HG03064 (cell line): ENCODE data around the gene SRGAP3.
"Not testable (repeated sequence)": the region's sequence is repeated elsewhere in the genome, so short reads cannot be mapped to it uniquely, and the experiment has no call there.

ENCODE experiments used
- ATAC-seq: cut with Tn5 transposase; IDR thresholded peaks from one replicate; pipeline ENCODE4 v1.9.1; 2021; ENCODE audit warnings: low read depth; ENCODE audit not compliant: unreplicated experiment

Gene SRGAP3

DNA sequence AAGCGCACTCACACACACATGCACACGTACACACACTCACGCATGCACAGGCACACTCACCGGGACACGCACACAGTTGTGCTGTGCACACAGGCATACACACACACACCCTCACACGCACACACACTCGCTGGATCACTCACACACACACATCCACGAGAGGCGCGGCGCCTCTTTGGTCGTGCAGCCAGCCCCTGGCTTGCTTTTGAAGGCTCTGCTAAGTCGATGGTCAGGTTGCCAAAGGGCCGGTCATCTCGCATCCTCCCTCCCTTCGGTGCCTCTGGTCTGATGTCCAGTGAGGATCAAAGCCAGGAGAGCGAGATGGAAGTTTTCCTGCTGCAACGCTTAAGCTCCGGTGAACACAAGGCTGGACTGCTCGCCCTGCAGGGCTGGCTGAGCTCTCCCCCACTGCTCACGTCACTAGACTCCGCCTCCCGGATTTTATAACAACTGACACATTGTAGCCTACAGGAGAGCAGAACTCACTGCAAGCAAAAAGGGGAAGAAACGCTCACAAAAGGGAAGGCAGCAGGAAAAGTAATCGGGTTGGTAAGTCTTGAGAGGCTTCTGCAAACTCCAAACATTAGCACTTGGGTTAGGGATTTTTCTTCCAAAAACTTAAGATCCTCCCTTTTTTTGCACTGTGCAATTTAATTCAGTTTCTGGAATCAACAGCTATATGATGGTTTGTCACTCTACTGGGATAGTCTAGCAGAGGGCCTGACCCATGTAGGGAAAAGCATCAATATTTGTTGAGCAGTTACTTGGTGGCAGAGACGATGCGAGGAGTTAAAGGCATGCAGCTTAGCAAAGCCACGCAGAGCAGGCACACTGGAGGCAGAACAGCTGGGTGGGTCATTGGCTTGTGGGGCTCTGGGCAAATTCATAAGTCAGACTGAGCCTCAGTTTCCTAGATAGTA is at the start of gene SRGAP3:
Gene SRGAP3, minus strand, starts transcription at position 374 of the 920 bp plus-strand sequence. CDS start 695 bp downstream, outside the sequence.
- ATAC-seq = peak; percentile 100

GRCh38 chr3:9298236-9298635 is 48.8 kb upstream of the SRGAP3 start:
- ATAC-seq = no peak

DNA sequence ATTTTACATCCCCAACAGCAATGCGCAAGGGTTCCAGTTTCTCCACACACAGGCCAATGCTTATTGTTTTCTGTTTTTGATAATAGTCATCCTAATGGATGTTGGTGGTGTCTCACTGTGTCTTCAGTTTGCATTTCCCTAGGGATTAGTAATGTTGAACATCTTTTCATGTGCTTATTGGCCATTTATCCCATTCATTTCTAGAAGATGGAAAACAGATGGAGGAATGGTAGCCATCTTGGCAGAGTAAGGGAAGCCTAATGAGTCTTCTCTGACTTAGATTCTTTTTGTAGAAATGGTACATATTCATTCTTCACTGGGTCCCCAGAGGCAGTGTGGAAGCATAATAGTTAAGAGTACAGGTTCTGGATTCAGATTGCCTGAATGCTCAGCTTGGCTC is 46.8 kb upstream of the SRGAP3 start:
- no peak for ATAC-seq

- ATAC-seq = no peak
These were observed 45.6 kb upstream of the SRGAP3 start for GRCh38 chr3:9295007-9295406.

- ATAC-seq = not testable (repeated sequence)
These were observed 44.5 kb upstream of the SRGAP3 start for GRCh38 chr3:9293953-9294352.

- ATAC-seq = no peak
These were observed 43.6 kb upstream of the SRGAP3 start for GRCh38 chr3:9293076-9293475.

- no peak for ATAC-seq
These were observed 43.1 kb upstream of the SRGAP3 start for GRCh38 chr3:9292516-9292915.

DNA sequence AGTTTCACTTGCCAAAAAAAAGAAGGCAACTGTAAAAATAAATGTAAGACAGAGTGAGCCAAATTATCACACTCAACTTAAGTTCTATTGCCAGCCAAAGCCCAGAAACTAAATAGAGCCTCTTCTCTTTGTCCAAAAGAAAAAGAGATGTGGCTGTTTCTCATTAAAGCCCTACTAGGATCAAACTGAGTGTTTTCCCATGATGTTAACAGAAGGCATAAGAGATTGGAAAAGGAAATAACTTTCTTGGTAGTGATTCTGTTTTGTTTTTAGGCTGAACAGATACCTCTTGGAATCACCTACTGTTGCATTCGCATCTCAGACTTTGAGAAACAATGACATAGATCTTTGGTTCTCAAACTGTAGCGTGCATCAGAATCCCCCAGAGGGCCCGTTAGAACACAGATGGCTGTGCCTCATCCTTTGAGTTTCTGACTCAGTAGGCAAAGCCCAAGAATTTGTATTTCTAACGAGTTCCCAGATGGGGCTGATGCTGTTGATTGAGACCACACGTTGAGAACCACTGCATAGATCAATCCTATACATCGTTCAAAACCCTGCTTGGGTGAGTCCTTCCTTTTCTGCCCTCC is 42.5 kb upstream of the SRGAP3 start:
- ATAC-seq = no peak

DNA sequence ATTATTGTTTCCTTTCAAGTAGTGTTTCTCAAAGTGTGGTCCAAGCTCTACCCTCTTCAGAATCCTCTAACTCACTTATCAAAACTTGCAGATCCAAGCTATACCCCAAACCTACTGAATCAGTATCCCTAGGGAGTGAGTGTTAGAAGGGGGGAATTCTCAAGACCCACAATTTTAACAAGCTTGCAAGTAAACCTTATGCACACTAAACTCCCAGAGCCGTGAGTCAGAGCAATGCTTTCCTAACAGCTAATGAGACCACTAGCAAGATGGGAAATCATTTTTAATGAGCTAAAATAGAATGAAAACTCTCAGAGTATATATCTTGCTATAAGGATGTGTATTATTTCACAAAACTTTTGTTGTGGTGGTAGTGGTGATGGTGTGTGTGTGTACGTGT is 41.1 kb upstream of the SRGAP3 start:
- no peak for ATAC-seq

GRCh38 chr3:9281533-9281932 is 32.1 kb upstream of the SRGAP3 start:
- ATAC-seq = not testable (repeated sequence)

DNA sequence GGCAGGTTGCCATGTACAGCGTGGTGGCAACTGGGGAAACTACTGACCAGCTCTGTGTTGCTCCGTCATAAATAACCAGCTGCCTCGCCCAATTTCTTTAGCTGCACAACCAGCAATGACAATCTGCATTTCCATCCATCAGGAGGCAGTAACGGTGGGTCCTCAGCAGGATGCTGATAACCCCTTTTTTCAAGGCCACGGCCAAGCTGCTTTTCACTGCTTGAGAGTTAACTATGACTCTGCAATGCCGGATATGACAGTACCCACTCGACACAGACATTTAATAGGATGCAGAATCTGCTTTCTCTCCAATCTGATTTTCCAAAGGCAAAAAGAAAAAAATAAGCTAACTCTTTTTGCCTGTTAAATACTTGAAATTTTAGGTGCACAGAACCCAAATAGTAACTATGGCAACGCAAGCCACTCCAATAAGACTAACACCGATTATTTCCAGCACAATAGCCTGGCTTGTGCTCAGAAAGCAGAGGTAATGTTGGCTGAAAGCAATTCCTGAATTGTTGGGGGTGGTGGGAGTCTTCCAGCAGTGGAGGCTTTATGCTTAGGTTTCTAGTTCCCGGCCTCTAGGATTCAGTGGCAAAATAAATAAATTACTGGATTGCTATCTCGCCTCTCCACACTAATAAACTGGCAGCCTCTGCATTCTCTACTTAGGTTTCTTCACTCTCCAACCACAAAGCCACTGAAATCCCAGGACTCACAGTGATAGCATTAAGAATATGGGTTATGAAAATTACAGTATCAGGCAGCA is 31.2 kb upstream of the SRGAP3 start:
- ATAC-seq = no peak

DNA sequence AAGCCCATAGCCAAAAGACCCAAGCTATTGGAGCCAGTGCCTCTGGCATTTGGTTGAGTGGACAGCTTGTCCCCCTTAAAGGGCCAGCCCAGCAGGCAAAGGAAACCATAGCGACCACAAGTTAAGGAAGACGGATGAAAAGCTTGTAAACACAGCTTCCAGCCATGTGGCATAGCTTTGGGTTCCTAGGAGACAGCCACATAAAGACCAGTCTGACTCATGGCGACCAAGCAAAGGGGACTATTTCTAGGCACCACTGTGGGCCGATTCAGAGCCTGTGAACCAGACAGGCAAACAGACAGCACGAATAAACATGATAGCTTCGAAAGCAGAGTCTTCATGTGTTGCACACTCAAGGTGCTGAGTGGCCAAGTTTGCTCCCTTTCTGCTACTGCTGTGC is 30.5 kb upstream of the SRGAP3 start:
- no peak for ATAC-seq

DNA sequence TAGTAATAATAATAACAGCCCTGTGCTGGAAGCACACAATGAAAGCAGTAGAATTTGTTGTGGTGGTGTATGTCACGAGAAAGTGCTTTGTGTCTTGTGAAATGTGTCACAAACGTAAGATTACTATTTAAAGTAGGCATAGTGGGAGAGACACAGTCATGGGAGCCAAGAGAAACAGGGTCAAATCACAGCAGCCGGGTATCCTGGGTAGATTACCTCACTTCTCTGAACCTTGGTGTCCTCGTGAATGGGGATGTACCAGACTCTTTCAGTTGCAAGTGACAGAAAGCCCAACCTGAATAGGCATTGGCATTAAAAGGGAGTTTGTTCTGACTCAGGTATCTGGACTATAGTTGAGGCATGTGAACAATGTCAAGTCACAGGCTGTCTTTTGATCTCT is 29.1 kb upstream of the SRGAP3 start:
- no peak for ATAC-seq

GRCh38 chr3:9278085-9278484 is 28.6 kb upstream of the SRGAP3 start:
- no peak for ATAC-seq

GRCh38 chr3:9276761-9277370 is 27.4 kb upstream of the SRGAP3 start:
- ATAC-seq = no peak

DNA sequence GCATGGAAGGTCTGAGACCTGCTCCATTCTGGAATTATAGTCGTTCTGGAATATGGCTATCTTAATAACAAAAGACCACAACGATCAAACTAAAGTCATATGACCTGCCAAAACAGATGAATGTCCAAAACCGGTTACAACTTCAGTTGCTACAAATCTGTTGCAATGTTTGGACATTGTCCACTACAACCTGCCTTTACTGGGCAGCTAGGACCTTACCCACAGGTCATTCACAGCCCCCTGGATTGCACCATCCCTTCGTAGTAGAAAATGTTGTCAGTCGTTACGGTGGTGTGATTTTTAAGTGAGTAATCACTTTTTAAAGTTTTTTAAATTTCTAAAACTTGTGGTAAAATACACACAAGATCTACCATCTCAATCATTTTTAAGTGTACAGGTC is 22.5 kb upstream of the SRGAP3 start:
- ATAC-seq = no peak

DNA sequence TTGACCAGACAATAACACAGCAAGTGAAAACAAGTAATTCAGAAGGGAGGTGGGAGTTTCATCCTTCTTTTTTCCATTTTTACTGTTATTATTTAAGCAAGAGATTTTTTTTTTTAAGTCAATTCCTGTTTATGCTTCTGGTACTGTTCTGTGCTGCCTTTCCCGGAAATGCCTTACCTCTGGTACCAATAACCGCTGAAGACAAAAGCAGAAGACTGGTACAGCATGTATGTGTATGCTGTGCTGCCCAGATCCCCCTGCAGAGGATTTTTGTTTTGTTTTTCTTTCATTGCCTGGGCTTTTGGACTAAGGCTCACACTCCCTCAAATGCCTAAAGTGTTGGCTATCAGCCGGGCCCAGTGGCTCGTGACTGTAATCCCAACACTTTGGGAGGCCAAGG is 21.3 kb upstream of the SRGAP3 start:
- ATAC-seq = no peak

DNA sequence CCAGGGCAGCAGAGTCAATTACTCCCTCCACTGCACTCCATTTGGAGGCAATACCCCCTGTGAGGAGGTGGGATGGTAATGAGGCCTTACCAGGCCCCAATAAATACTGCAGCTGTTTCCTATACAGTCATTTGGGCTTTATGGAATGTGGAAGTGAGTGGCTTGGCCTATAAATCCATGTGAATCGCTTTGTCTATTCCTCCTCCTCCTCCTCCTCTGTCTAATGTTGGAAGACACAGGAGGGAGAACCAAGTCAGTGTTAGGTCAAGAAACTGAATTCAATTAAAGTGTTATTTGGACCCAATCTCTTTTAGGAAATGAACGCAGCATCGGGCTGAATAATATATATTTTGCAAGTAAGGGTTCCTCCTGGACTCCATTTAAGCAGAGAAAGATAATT is 17.3 kb upstream of the SRGAP3 start:
- ATAC-seq = no peak

DNA sequence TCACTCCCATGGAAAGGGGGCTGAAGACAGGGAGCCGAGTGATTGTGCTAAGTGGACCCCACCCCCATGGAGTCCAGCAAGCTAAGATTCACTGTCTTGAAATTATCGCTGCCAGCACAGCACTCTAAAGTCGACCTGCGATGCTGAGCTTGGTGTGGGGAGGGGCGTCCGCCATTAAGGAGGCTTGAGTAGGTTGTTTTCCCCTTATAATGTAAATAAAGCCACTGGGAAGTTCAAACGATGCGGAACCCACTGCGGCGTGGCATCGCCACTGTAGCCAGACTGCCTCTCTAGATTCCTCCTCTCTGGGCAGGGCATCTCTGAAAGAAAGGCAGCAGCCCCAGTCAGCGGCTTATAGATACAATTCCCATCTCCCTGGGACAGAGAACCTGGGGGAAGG is 10.9 kb upstream of the SRGAP3 start:
- no peak for ATAC-seq

DNA sequence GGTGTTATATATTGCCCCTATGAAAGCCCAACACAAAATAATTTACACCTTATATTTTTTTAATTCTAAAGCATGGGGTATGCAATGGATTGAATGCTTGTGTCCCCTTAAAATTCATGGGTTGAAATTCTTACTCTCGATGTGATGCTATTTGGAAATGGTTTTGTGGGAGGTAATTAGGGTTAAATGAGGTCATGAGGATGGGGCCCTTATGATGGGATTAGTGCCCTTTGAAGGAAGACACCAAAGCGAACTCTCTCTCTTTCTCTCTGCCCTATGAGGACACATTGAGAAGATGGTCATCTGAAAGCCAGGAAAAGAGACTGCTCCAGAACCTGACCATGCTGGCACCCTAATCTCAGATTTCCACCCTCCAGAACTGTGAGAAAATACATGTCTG is 7.6 kb upstream of the SRGAP3 start:
- ATAC-seq = no peak

DNA sequence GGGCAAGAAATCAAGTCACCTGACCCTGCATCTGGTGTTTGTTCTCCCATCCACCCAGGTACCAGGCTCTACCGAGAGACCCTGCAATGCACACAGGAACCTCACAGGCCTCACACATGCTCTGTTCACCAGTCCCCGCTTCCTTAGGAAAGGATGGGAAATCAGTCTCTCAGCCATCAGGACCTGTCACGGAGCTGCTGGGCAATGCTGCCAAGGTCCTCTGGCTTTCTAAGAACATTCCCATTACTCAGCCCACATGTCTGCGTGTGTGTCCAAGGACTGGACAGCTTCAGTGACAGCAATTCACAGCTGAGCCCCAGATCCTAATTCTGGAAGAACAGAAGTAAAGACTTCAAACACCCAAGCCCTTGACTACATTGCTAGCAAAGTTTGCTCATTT is 6.5 kb upstream of the SRGAP3 start:
- ATAC-seq = no peak
